ENCODE measurements around the gene DYRK4.
A peak's percentile ranks its signal among the peaks of the same experiment; 100 is the strongest.
"Not testable (repeated sequence)": the region's sequence is repeated elsewhere in the genome, so short reads cannot be mapped to it uniquely, and the experiment has no call there.

Gene DYRK4, protein sequence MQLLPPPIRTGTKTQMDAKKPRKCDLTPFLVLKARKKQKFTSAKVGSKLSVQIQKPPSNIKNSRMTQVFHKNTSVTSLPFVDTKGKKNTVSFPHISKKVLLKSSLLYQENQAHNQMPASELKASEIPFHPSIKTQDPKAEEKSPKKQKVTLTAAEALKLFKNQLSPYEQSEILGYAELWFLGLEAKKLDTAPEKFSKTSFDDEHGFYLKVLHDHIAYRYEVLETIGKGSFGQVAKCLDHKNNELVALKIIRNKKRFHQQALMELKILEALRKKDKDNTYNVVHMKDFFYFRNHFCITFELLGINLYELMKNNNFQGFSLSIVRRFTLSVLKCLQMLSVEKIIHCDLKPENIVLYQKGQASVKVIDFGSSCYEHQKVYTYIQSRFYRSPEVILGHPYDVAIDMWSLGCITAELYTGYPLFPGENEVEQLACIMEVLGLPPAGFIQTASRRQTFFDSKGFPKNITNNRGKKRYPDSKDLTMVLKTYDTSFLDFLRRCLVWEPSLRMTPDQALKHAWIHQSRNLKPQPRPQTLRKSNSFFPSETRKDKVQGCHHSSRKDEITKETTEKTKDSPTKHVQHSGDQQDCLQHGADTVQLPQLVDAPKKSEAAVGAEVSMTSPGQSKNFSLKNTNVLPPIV

GRCh38 chr12:4562034-4562657 lies at the start of gene DYRK4:
TSS of gene DYRK4 (plus strand) at chr12:4562208. CDS start at chr12:4562246, 38 bp downstream.
- DNase-seq = no peak

GRCh38 chr12:4518106-4518728 lies 43.8 kb upstream of the DYRK4 start:
- DNase-seq = no peak

DNA sequence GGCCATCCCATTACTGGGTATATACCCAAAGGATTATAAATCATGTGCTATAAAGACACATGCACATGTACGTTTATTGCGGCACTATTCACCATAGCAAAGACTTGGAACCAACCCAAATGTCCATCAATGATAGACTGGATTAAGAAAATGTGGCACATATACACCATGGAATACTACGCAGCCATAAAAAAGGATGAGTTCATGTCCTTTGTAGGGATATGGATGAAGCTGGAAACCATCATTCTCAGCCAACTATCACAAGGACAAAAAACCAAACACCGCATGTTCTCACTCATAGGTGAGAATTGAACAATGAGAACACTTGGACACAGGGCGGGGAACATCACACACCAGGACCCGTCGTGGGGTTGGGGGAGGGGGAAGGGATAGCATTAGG lies 38.6 kb upstream of the DYRK4 start:
- not testable (repeated sequence) for DNase-seq

- no peak for DNase-seq
Observed at GRCh38 chr12:4526923-4527546, 35.0 kb upstream of the DYRK4 start.

- DNase-seq = no peak
Observed at GRCh38 chr12:4530160-4530559, 31.8 kb upstream of the DYRK4 start.

DNA sequence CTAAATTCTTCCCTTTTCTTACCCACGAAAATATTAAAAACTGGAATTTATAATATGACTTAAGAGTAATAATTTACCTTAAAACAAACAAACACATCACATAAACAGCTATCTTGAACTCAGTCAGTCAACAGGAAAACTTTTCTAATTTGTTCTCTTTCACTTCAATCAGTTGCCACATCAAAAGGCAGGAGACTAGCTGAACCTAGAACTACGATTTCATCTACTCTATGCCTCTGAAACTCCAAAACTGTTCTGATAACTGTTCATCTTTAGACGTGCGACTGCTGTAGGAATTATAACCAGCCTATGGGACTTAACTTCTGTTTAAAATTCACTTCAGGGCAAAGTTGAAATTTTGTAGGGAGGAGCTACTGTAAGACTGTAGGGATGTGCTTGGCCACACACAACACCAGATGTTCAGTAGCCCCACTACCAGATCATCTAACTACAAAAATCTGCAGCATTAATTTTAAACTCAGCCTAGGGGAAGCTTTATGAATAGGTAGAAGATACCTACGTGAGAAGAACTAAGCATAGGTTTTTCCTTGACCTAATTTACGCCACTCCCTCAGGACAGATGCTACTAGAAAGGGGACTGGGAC lies 30.9 kb upstream of the DYRK4 start:
- DNase-seq = no peak

DNA sequence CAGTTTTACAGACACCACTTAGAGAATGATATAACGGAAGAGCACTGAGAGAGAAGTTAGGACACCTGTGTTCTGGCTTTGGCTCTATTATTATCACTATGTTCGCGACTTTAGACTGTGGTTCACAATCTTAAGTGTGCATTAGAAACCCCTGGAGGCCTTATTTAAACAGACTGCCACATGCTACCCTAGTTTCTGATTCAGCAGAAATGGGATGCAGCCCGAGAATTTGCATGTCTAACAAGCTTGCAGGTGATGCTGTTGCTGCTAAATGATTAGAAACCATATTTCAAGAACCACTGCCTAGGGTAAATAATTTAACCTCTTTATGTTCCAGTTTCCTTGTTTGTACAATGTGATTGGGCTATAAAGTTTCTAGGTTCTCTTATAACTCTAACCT lies 26.9 kb upstream of the DYRK4 start:
- DNase-seq = no peak

GRCh38 chr12:4535871-4536270 lies 26.1 kb upstream of the DYRK4 start:
- DNase-seq = no peak

GRCh38 chr12:4538207-4539160 lies 23.5 kb upstream of the DYRK4 start, which contains the start of gene RAD51AP1:
TSS of gene RAD51AP1 (plus strand) at chr12:4538890. CDS start at chr12:4538940, 50 bp downstream.
- peak; percentile 97 for DNase-seq

- DNase-seq = no peak
Observed at GRCh38 chr12:4539167-4539870, 22.7 kb upstream of the DYRK4 start.

- DNase-seq = no peak
Observed at GRCh38 chr12:4540170-4540569, 21.8 kb upstream of the DYRK4 start.

GRCh38 chr12:4540638-4541037 lies 21.4 kb upstream of the DYRK4 start:
- DNase-seq = no peak

DNA sequence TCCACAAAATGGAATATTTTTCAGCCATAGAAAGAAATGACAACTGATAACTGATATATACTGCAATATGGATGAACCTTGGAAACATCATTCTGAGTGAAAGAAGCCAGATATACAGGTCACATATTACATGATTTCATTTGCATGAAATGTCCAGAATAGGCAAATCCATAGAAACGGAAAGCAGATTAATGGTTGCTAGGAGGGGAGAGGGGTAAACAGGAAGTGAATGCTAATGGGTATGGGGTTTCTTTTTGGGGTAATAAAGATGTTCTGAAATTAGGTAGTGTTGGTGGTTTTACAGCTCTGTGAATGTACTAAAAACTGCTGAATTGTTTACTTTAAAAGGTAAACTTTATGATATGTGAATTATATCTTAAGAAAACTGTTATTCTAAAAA lies 16.8 kb upstream of the DYRK4 start:
- no peak for DNase-seq

DNA sequence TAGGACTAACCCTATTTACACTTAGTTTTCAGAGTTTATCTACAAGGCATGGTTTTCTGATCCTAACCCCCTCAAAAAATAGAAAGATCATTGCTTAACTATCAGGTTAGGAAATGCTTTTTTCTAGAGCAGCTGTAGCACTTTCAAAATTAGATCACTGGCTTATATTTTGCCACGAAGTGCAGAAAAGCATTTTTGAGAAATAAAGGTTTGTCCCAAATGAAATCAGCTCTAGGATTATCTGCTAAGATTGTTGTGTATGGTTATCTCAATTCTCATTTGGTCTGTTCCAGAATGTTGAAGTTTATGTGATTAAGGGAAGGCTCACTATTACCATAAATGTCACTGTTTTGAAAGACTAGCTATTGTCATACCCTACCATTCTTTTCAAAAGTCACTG lies 9.8 kb upstream of the DYRK4 start:
- DNase-seq = no peak

DNA sequence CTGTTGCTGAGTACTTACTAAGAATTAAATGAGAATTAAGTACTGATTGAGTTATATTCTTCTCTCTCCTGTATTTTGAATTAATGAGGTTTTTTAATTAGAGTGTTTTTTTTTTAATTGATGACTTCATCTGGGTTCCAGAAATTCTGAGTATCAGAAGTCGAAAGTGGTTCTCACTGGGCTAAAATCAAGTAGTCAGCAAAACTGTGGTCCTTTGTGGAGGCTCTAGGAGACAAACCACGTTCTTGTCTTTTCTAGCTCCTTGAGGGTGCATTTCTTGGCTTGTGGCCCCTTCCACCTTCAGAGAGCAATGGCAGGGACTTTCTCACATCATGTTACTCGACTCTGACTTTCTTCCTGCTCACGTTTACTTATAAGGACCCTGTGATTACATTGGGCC lies 8.1 kb upstream of the DYRK4 start:
- no peak for DNase-seq

DNA sequence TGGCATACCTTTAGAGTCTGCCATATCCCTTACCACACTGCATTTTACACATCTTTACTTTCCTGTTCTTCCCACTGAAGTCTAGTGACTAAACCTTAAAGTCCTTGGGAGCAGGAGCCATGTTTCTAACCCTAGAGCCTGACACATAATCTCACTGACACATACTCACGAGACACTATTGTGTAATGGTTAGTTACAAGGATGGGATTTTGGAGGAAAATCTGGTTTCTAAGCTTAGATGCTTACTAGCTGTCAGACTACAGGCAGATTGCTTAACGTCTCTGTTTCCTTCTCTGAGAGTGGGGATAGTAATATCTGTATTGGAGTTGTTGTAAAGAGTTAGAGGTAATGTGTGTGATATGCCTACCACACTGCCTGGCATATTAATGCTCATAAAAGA lies 6.2 kb upstream of the DYRK4 start:
- DNase-seq = no peak

- DNase-seq = no peak
Observed at GRCh38 chr12:4556735-4557530, 5.1 kb upstream of the DYRK4 start.

- no peak for DNase-seq
Observed at GRCh38 chr12:4557586-4557985, 4.4 kb upstream of the DYRK4 start.

DNA sequence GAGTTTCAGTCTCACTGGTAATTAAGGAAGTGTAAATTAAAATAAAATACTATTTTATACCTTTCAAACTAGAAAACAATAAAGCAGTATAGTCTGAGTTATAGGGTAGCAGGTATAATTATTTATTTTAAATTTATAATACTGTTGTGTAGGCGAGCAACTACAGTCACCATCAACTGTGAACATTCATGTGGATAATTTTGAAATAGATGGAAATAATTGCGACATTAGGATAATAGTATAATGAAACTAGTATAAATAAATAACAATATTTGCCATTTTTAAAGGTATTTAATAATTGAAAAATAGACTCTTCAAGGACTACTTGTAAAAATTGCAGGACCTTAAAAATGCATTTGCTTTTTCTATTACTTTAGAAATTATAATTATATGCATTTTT lies 3.8 kb upstream of the DYRK4 start:
- DNase-seq = no peak

DNA sequence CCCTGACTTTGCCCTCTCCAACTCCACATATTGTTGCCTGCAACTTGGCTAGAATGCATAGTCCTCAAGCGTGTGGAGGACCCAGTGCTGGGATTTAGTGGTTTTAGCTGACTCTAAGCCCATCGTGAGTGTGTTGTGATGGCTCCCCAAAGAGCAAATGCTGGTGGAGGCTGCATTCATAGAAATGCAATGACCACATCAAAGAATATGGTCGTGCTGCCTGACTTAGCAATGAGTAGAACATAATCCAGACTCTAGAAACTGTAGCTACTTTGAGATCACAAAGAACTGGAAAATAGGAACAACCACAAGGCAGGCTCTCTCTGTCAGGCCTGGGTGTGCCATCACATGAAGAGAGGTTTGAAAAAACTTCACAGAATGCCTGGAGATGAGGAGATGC lies 1.3 kb downstream of the DYRK4 start:
- DNase-seq = no peak

Measured in NCI-H2171 (cell line).